DOHH2 (cell line): ENCODE results near the gene CHRND.

Source experiments
- CTCF ChIP-seq: fragments of 200-600 bp; sonication (generic); IDR thresholded peaks from one replicate; pipeline ENCODE4 v1.5.1; 2014; ENCODE audit warnings: antibody characterized with exemption, mild to moderate bottlenecking, low read depth, low read length; ENCODE audit not compliant: poor library complexity, severe bottlenecking
- EZH2phosphoT487 ChIP-seq: fragments of 200-600 bp; sonication (generic); IDR thresholded peaks from 2 replicates; pipeline ENCODE4 v1.6.1; 2017; ENCODE audit warnings: borderline replicate concordance, mild to moderate bottlenecking, antibody characterized with exemption, low read length, moderate library complexity, mixed read lengths

GRCh38 chr2:232571026-232571474, 45.1 kb downstream of the CHRND start:
- TF ChIP-seq CTCF (no peak), EZH2phosphoT487 (no peak)
